Keratinocyte (primary cell): ENCODE results near the gene KLHL3. TPM values are rescaled to one million over a fixed set of nuclear protein-coding genes. Genes with fewer than 3 reads are reported as not detected.

Source experiments
- DNase-seq: peaks from one replicate; pipeline ENCODE4 v3.0.0-alpha.2; 2011; ENCODE audit warnings: low read depth, missing footprints, low spot score
- FAIRE-seq: peaks from 2 replicates; lab custom pipeline; 2011; peaks lifted over from hg19 to GRCh38; lab: Jason Lieb, UNC
- H2AFZ ChIP-seq: 2 replicates; pipeline ENCODE4 v1.6.0; 2012; ENCODE audit warnings: low read length, control low read depth, inconsistent platforms; ENCODE audit not compliant: control insufficient read depth
- H3K27ac ChIP-seq: 2 replicates; pipeline ENCODE4 v1.5.1; 2011; ENCODE audit warnings: low read length; ENCODE audit not compliant: control insufficient read depth, insufficient read depth
- H3K27me3 ChIP-seq: 3 replicates; pipeline ENCODE4 v1.6.0; 2011; ENCODE audit warnings: low read length; ENCODE audit not compliant: control insufficient read depth, insufficient read depth; ENCODE audit errors: extremely low read depth
- H3K36me3 ChIP-seq, 2 experiments: 2 replicates in 1 of 2; 3 replicates in 1 of 2; pipeline ENCODE4 v1.5.1; 2011; ENCODE audit warnings: low read length in 2 of 2, mild to moderate bottlenecking in 1 of 2; ENCODE audit not compliant: control insufficient read depth in 2 of 2, insufficient read depth in 2 of 2; ENCODE audit errors: extremely low read depth in 1 of 2
- H3K4me1 ChIP-seq: 3 replicates; pipeline ENCODE4 v1.5.1; 2011; ENCODE audit warnings: low read length; ENCODE audit not compliant: control insufficient read depth, insufficient read depth; ENCODE audit errors: extremely low read depth
- H3K4me2 ChIP-seq: 3 replicates; pipeline ENCODE4 v1.6.0; 2011; ENCODE audit warnings: low read depth, low read length; ENCODE audit not compliant: control insufficient read depth, insufficient read depth; ENCODE audit errors: extremely low read depth
- H3K4me3 ChIP-seq, 3 experiments: fragments of 200-600 bp in 1 of 3; sonication (generic) in 1 of 3; 2 replicates in 2 of 3; 3 replicates in 1 of 3; pipeline ENCODE4 v1.5.1; 2011 to 2016; ENCODE audit warnings: low read length in 3 of 3, mild to moderate bottlenecking in 3 of 3, control low read depth in 2 of 3, inconsistent platforms in 1 of 3, low read depth in 1 of 3, mixed read lengths in 1 of 3, mixed run types in 1 of 3, moderate library complexity in 1 of 3; ENCODE audit not compliant: control insufficient read depth in 2 of 3, insufficient read depth in 2 of 3; ENCODE audit errors: extremely low read depth in 1 of 3
- H3K79me2 ChIP-seq: 2 replicates; pipeline ENCODE4 v1.6.0; 2012; ENCODE audit warnings: low read length; ENCODE audit not compliant: control insufficient read depth, insufficient read depth
- H3K9ac ChIP-seq: 3 replicates; pipeline ENCODE4 v1.6.0; 2011; ENCODE audit warnings: low read length; ENCODE audit not compliant: control insufficient read depth, insufficient read depth; ENCODE audit errors: extremely low read depth
- H3K9me1 ChIP-seq: 3 replicates; pipeline ENCODE4 v1.6.0; 2011; ENCODE audit warnings: low read length; ENCODE audit not compliant: control insufficient read depth, insufficient read depth; ENCODE audit errors: extremely low read depth
- H3K9me3 ChIP-seq: 2 replicates; pipeline ENCODE4 v1.5.1; 2012; ENCODE audit warnings: low read depth, low read length; ENCODE audit not compliant: control insufficient read depth
- H4K20me1 ChIP-seq: 3 replicates; pipeline ENCODE4 v1.6.0; 2011; ENCODE audit warnings: low read length; ENCODE audit not compliant: control insufficient read depth, insufficient read depth; ENCODE audit errors: extremely low read depth
- CTCF ChIP-seq, 3 experiments: IDR thresholded peaks in 1 of 3; conservative IDR thresholded peaks in 1 of 3; optimal IDR thresholded peaks in 1 of 3; 2 replicates in 2 of 3; 3 replicates in 1 of 3; pipeline versions ENCODE3 to v1.5.1; 2011; ENCODE audit warnings: low read length in 3 of 3, mild to moderate bottlenecking in 3 of 3, moderate library complexity in 2 of 3, control low read depth in 1 of 3, inconsistent platforms in 1 of 3; ENCODE audit not compliant: insufficient read depth in 2 of 3; ENCODE audit errors: extremely low read depth in 1 of 3
- EZH2 ChIP-seq: IDR thresholded peaks from one replicate; pipeline ENCODE4 v1.6.1; 2012; ENCODE audit warnings: inconsistent platforms, mild to moderate bottlenecking, low read length, moderate library complexity
- dilution Hi-C: fragments of 300-500 bp; cut with MboI; formaldehyde crosslinking; loops from one replicate; pipeline ENCODE4 v1.7.0; 2020; ENCODE audit warnings: low sequenced_read_pairs; ENCODE audit not compliant: extremely low pct_ligation_motif_present
- polyA plus RNA-seq, 5 experiments: library from polyadenylated mRNA; depleted of rRNA in 3 of 5; stranded (reverse) in 3 of 5; stranded (forward) in 1 of 5; unstranded in 1 of 5; fragments of >200 nt; gene quantifications; 1 replicate in 1 of 5; 2 replicates in 3 of 5; 3 replicates in 1 of 5; pipeline versions ENCODE4 v1.2.1 to v1.2.3, GENCODE V29; 2011 to 2012; ENCODE audit warnings: missing spikeins in 2 of 5, low read depth in 1 of 5, low replicate concordance in 1 of 5

Gene KLHL3
- polyA plus RNA-seq, 1 donor (not counting 4 experiments of a cell fraction or from before 2014, with no cell fraction given), result 2.5 TPM

DNA sequence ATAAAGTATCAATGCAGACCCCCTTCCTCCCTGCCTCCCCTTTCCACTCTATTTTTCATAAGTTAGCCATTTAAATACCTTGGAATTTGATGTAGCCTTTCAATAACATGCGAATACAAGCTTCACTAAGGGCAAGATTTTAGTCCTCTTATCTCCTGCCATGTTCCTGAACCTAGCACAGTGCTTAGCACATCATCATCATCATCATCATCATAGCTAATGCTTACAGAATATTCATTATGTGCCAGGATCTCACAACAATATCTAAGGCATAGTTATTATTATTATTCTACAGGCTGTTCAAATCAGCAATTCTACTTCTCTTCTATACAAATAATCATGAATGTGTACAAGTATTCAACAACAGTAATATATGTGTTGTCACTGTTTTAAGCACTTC, 20.4 kb downstream of the KLHL3 start:
- H3K27ac ChIP-seq, result no peak overlapping the region
- no peak overlapping the region for H3K4me3 ChIP-seq
- no peaks in the 10 kb centered on the region for H3K4me1 ChIP-seq
- H3K9me1 ChIP-seq, result no peaks in the 10 kb centered on the region
- H3K9ac ChIP-seq, result no peak overlapping the region
- no peaks in the 10 kb centered on the region for H4K20me1 ChIP-seq
- H3K79me2 ChIP-seq, result no peaks in the 10 kb centered on the region
- no peak overlapping the region for H3K4me2 ChIP-seq
- H2AFZ ChIP-seq, result no peak overlapping the region
- no peak for TF ChIP-seq EZH2
- TF ChIP-seq CTCF (optimal IDR thresholded peaks at IDR 0.05 in 1 of 3, IDR thresholded peaks at IDR 0.05 in 1 of 3, conservative IDR thresholded peaks at IDR 0.05 in 1 of 3; ENCODE audit: extremely low read depth in 1 of 3, insufficient read depth in 2 of 3, low read length in 3 of 3), result no peak
- DNase-seq (no peak), FAIRE-seq (no peak)
- dilution Hi-C loops, result no loop called here
- no peaks in the 10 kb centered on the region for H3K9me3 ChIP-seq
- H3K36me3 ChIP-seq, result no peaks in the 10 kb centered on the region
- H3K27me3 ChIP-seq, result no peaks in the 10 kb centered on the region

GRCh38 chr5:137714946-137715345, 20.9 kb downstream of the KLHL3 start:
- Histone ChIP-seq H4K20me1 (no peaks in the 10 kb centered on the region), H3K36me3 (no peaks in the 10 kb centered on the region), H3K4me3 (no peak overlapping the region), H2AFZ (no peak overlapping the region), H3K9me1 (no peaks in the 10 kb centered on the region), H3K79me2 (no peaks in the 10 kb centered on the region), H3K9me3 (no peaks in the 10 kb centered on the region), H3K9ac (no peak overlapping the region), H3K27me3 (no peaks in the 10 kb centered on the region), H3K4me2 (no peak overlapping the region), H3K27ac (no peak overlapping the region), H3K4me1 (no peaks in the 10 kb centered on the region)
- dilution Hi-C loops, result no loop called here
- DNase-seq (no peak), FAIRE-seq (no peak)
- TF ChIP-seq CTCF (optimal IDR thresholded peaks at IDR 0.05 in 1 of 3, IDR thresholded peaks at IDR 0.05 in 1 of 3, conservative IDR thresholded peaks at IDR 0.05 in 1 of 3; ENCODE audit: extremely low read depth in 1 of 3, insufficient read depth in 2 of 3, low read length in 3 of 3), result no peak
- TF ChIP-seq EZH2, result no peak
